ENCODE data around the gene OCA2.

OCA2 gene

DNA sequence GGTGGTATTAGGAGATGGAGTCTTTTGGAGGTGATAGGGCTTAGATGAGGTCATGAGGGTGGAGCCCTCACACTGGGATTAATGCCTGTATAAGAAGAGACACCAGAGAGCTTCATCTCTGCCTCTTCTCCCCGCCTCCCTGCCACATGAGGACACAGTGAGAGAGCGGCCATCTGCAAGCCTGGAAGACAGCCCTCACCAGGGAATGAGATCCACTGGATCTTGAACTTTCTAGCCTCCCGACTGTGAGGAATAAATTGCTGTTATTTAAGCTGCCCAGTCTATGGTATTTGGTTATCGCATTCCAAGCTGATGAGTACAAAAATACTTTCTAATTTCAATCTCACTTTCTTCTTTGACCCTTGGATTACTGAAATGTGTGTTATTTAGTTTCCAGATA, 121.4 kb downstream of the OCA2 start:
- TF ChIP-seq, protein P1, sequence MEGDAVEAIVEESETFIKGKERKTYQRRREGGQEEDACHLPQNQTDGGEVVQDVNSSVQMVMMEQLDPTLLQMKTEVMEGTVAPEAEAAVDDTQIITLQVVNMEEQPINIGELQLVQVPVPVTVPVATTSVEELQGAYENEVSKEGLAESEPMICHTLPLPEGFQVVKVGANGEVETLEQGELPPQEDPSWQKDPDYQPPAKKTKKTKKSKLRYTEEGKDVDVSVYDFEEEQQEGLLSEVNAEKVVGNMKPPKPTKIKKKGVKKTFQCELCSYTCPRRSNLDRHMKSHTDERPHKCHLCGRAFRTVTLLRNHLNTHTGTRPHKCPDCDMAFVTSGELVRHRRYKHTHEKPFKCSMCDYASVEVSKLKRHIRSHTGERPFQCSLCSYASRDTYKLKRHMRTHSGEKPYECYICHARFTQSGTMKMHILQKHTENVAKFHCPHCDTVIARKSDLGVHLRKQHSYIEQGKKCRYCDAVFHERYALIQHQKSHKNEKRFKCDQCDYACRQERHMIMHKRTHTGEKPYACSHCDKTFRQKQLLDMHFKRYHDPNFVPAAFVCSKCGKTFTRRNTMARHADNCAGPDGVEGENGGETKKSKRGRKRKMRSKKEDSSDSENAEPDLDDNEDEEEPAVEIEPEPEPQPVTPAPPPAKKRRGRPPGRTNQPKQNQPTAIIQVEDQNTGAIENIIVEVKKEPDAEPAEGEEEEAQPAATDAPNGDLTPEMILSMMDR (IDR thresholded peaks at IDR 0.05; ENCODE audit: low read depth, low read length), result no peak
- DNase-seq (ENCODE audit: low read depth in 2 of 2), result no peak

GRCh38 chr15:27973886-27974285, 125.2 kb downstream of the OCA2 start:
- DNase-seq (ENCODE audit: low read depth in 2 of 2), result no peak
- TF ChIP-seq, protein P1 (IDR thresholded peaks at IDR 0.05; ENCODE audit: low read depth, low read length), result no peak
- H3K4me3 ChIP-seq (replicated peaks in 1 of 2; ENCODE audit: low read depth in 2 of 2, low read length in 2 of 2), result no peak overlapping the region

More for the DNA sequence above, 121.4 kb downstream of the OCA2 start:
- H3K4me3 ChIP-seq (replicated peaks in 1 of 2; ENCODE audit: low read depth in 2 of 2, low read length in 2 of 2), result no peak overlapping the region

- no peak overlapping the region for H3K4me3 ChIP-seq (replicated peaks in 1 of 2; ENCODE audit: low read depth in 2 of 2, low read length in 2 of 2)
- TF ChIP-seq, protein P1 (IDR thresholded peaks at IDR 0.05; ENCODE audit: low read depth, low read length), result no peak
- DNase-seq (ENCODE audit: low read depth in 2 of 2), result no peak
Observed at GRCh38 chr15:27970661-27971392, 128.3 kb downstream of the OCA2 start.

DNA sequence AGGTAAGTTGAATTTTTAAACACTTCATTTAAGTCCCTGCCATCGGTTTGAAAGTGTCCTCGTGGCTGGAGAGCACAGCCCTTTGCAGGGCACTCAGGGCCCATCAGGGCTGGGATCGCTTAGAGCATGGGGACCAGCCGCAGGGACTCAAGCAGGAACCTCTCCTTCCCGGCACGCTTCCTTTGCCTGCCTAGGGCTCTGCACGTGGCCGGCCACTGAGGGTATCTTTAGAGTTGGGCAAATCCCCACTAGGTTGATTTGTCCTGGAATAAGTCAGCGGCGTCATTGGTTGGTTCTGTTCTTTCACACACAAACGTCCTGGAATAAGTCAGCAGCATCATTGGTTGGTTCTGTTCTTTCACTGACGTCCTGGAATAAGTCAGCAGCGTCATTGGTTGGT, 131.6 kb downstream of the OCA2 start:
- no peak overlapping the region for H3K4me3 ChIP-seq (replicated peaks in 1 of 2; ENCODE audit: low read depth in 2 of 2, low read length in 2 of 2)
- TF ChIP-seq, protein P1 (IDR thresholded peaks at IDR 0.05; ENCODE audit: low read depth, low read length), result no peak
- DNase-seq (ENCODE audit: low read depth in 2 of 2), result no peak

DNA sequence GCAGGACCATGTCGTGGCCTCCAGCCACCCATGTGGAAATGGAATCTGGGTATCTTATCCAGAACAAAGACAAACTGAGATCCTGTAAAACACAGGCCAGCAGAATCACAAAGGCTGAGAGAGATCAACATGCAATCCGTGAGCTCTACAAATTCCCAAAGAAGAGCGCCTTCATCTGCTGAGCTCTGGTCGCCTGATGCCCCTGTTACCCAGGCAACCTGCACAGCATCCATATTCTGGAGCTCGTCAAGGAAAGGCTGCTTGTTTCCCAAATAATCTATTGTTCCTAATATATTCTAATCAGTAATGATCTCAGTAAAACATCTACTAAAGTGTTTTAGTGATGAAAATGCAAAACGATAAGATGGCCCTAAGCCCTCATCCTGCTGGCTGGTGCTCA, 133.6 kb downstream of the OCA2 start:
- H3K4me3 ChIP-seq (replicated peaks in 1 of 2; ENCODE audit: low read depth in 2 of 2, low read length in 2 of 2), result no peak overlapping the region

DNA sequence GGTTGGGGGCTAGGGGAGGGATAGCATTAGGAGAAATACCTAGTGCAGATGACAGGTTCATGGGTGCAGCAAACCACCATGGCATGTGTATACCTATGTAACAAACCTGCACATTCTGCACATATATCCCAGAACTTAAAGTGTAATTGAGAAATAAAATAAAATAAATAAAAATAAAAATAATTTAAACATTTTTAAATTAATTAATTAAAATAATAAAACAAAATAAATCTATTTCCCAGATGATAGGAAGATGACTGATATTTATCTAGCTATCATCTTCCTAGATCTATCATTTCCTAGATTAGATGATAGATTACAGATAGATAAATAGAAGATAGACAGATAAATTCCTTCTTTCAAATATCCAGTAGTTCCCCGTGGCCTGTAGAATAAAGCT, 137.3 kb downstream of the OCA2 start:
- TF ChIP-seq, protein P1 (IDR thresholded peaks at IDR 0.05; ENCODE audit: low read depth, low read length), result no peak
- no peak overlapping the region for H3K4me3 ChIP-seq (replicated peaks in 1 of 2; ENCODE audit: low read depth in 2 of 2, low read length in 2 of 2)
- no peak for DNase-seq (ENCODE audit: low read depth in 2 of 2)

More for the DNA sequence above, 133.6 kb downstream of the OCA2 start:
- no peak for DNase-seq (ENCODE audit: low read depth in 2 of 2)
- TF ChIP-seq, protein P1 (IDR thresholded peaks at IDR 0.05; ENCODE audit: low read depth, low read length), result no peak

Data from cardiac fibroblast (primary cell).